ENCODE measurements around the gene FBXW8. TPM values are rescaled to one million over a fixed set of nuclear protein-coding genes. Genes with fewer than 3 reads are reported as not detected.

FBXW8 gene
- total and polyA plus RNA-seq, 2 donors (not counting 1 experiment from before 2014, with no cell fraction given), result 12.1 to 23.5 TPM

DNA sequence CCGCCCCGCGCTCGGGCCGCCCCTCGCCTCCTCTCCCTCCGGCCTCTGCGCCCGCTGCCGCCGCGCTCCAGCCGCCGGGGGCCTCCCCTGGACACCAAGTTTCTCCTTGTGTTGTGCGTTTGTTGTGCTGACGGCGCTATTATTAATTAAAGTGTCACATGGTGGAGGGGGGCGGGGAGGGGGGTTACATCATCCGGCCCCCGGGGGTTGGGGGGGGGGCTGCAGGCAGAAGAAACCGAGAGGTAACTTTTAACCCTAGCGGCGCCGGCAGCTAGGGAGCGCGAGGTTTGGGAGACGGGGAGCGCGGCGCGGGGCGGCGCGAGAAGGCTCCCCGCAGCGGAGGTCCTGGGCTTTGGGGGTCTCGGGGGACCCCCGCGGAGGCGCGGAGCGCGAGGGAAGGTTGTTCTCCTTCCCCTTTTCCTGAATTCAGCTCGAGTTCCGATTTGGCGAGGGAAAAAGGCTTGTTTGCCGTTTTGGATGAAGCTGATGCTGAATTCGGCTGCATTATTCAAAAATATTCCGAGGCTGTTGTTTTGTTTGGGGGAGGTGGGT, 29.3 kb upstream of the FBXW8 start, which contains the start of gene HRK:
Gene HRK (minus strand): TSS at position 117 of the 552 bp plus-strand sequence. CDS start 134 bp downstream, outside the sequence.
- peak; percentile 28 for DNase-seq
- CTCF ChIA-PET, result interaction anchor here (1.0 to 6.3 kb wide), 20 partner anchors 18 to 181 kb away, joined by 3 to 69 read pairs (median 7); partner anchors contain the start of genes RNFT2 and SPRING1
- WGBS (ENCODE audit: insufficient coverage), result 1% methylated on average over 25 of the region's 49 CpGs

More for the DNA sequence above, 29.3 kb upstream of the FBXW8 start, which contains the start of gene HRK:
- Histone ChIP-seq H3K4me3 (ENCODE audit: control extremely low read depth in 1 of 5, extremely low read depth in 1 of 5, insufficient read depth in 1 of 5, low read depth in 2 of 5, low read length in 4 of 5) (peak within 1 kb of the TSS; percentile 42 to 81 (median 58)), H3K27ac (ENCODE audit: low read length in 2 of 2) (no peak within 1 kb of the TSS), H3K9me3 (ENCODE audit: control extremely low read depth in 1 of 3, control insufficient read depth in 2 of 3, insufficient read depth in 1 of 3, low read length in 2 of 3) (peaks cover 0 to 4% (median 0%) of the 10 kb centered on the region in 3 donors), H2AFZ (ENCODE audit: insufficient read depth, low read depth, low read length, poor library complexity, severe bottlenecking) (peak within 1 kb of the TSS; percentile 64), H3K36me3 (replicated peaks in 1 of 2; ENCODE audit: control extremely low read depth in 1 of 2, control insufficient read depth in 1 of 2, extremely low read depth in 1 of 2, insufficient read depth in 2 of 2, low read length in 1 of 2) (no peaks in the 10 kb centered on the region), H3K79me2 (ENCODE audit: control insufficient read depth, insufficient read depth, low read length) (peaks cover 5% of the 10 kb centered on the region), H3K4me2 (replicated peaks; ENCODE audit: low read depth, low read length, poor library complexity, severe bottlenecking) (peak within 1 kb of the TSS; percentile 92), H3K9ac (ENCODE audit: low read length) (peak within 1 kb of the TSS; percentile 65), H4K20me1 (ENCODE audit: control insufficient read depth, insufficient read depth, low read length, poor library complexity, severe bottlenecking) (no peaks in the 10 kb centered on the region), H3K4me1 (ENCODE audit: control insufficient read depth in 2 of 2, insufficient read depth in 2 of 2, low read length in 2 of 2) (peaks cover 44 to 50% of the 10 kb centered on the region in 2 donors), H3K27me3 (replicated peaks in 1 of 4; ENCODE audit: control extremely low read depth in 1 of 4, control insufficient read depth in 3 of 4, insufficient read depth in 4 of 4, low read length in 3 of 4) (peaks cover 0 to 48% (median 19%) of the 10 kb centered on the region in 4 experiments)
- peak; percentile 10 for TF ChIP-seq EZH2 (IDR thresholded peaks at IDR 0.05; ENCODE audit: borderline replicate concordance, insufficient read depth, low read depth, low read length, poor library complexity, severe bottlenecking)
- TF ChIP-seq, protein P1, sequence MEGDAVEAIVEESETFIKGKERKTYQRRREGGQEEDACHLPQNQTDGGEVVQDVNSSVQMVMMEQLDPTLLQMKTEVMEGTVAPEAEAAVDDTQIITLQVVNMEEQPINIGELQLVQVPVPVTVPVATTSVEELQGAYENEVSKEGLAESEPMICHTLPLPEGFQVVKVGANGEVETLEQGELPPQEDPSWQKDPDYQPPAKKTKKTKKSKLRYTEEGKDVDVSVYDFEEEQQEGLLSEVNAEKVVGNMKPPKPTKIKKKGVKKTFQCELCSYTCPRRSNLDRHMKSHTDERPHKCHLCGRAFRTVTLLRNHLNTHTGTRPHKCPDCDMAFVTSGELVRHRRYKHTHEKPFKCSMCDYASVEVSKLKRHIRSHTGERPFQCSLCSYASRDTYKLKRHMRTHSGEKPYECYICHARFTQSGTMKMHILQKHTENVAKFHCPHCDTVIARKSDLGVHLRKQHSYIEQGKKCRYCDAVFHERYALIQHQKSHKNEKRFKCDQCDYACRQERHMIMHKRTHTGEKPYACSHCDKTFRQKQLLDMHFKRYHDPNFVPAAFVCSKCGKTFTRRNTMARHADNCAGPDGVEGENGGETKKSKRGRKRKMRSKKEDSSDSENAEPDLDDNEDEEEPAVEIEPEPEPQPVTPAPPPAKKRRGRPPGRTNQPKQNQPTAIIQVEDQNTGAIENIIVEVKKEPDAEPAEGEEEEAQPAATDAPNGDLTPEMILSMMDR (IDR thresholded peaks at IDR 0.05), result no peak
- POLR2A ChIA-PET, result interaction anchor here (0.7 to 1.8 kb wide), 5 partner anchors 24 to 320 kb away, joined by 3 to 6 read pairs (median 4); partner anchors contain the start of gene RNFT2
- no peak for ATAC-seq (ENCODE audit: low read depth)
- H3K9me3 Mint-ChIP-seq (ENCODE audit: insufficient read depth), result no peaks in the 10 kb centered on the region
- peak within 1 kb of the TSS; percentile 80 for H3K27ac Mint-ChIP-seq
- intact Hi-C loops (cut with micrococcal nuclease), result loop anchor here (1.0 to 5.0 kb wide), 4 partner anchors 21 to 124 kb away; no protein-coding TSS in a partner anchor
- H3K27me3 Mint-ChIP-seq, result peaks cover 30% of the 10 kb centered on the region
- peak within 1 kb of the TSS; percentile 93 for H3K4me3 Mint-ChIP-seq
- H3K4me1 Mint-ChIP-seq, result peaks cover 53% of the 10 kb centered on the region
